GM12878 (cell line): Measurements from ENCODE around the gene RWDD2A. TPM values are rescaled to one million over a fixed set of nuclear protein-coding genes. Genes with fewer than 3 reads are reported as not detected.

Experiments used
- ATAC-seq: fragments of 200-7000 bp; cut with Tn5 transposase; 3 replicates; pipeline ENCODE4 v1.9.1; 2020; ENCODE audit warnings: mild to moderate bottlenecking, moderate library complexity
- BruUV-seq: library from RNA; stranded (reverse); fragments of 400-500 nt; replicated peaks from 2 replicates; lab custom pipeline; 2021; lab: Mats Ljungman, UMichigan
- CTCF ChIA-PET: fragments of 300-600 bp; sonication (Branson Sonifier 250); formaldehyde crosslinking; extraction: SDS; loops from one replicate; lab custom pipeline; 2021; ENCODE audit warnings: inconsistent platforms; lab: Yijun Ruan, JAX
- POLR2A ChIA-PET: fragments of 350-600 bp; formaldehyde crosslinking; extraction: SDS; loops from one replicate; lab custom pipeline; 2021; ENCODE audit warnings: inconsistent platforms; lab: Charles Lee
- RAD21 ChIA-PET: fragments of 300-600 bp; sonication (Branson Sonifier 250); formaldehyde crosslinking; loops from one replicate; lab custom pipeline; 2023; ENCODE audit warnings: antibody characterized with exemption; ENCODE audit not compliant: unreplicated experiment; lab: Charles Lee
- SMC1A ChIA-PET: fragments of 300-600 bp; sonication (Branson Sonifier 250); formaldehyde crosslinking; loops from one replicate; lab custom pipeline; 2023; ENCODE audit not compliant: unreplicated experiment, uncharacterized antibody; lab: Charles Lee
- DNase-seq: peaks from one replicate; pipeline ENCODE4 v3.0.0-alpha.2; 2011; ENCODE audit warnings: low read depth, low spot score
- FAIRE-seq: peaks from 3 replicates; lab custom pipeline; 2011; peaks lifted over from hg19 to GRCh38; lab: Jason Lieb, UNC
- H2AFZ ChIP-seq: 2 replicates; pipeline ENCODE4 v1.6.0; 2011; ENCODE audit warnings: low read depth, low read length, control low read depth; ENCODE audit not compliant: control insufficient read depth
- H3K27ac ChIP-seq: 2 replicates; pipeline ENCODE4 v1.5.1; 2011; ENCODE audit warnings: control low read depth; ENCODE audit not compliant: control insufficient read depth, insufficient read depth
- H3K27me3 ChIP-seq, 2 experiments: replicated peaks in 1 of 2; 2 replicates each; pipeline versions ENCODE4 v1.6.0 to v1.6.1; 2011; ENCODE audit warnings: low read length in 1 of 2; ENCODE audit not compliant: control insufficient read depth in 2 of 2, insufficient read depth in 2 of 2
- H3K36me3 ChIP-seq, 2 experiments: 2 replicates each; pipeline ENCODE4 v1.5.1; 2011; ENCODE audit warnings: low read length in 1 of 2; ENCODE audit not compliant: control insufficient read depth in 2 of 2, insufficient read depth in 2 of 2
- H3K4me1 ChIP-seq: 2 replicates; pipeline ENCODE4 v1.6.1; 2011; ENCODE audit warnings: mild to moderate bottlenecking, low read length, moderate library complexity, mixed read lengths; ENCODE audit not compliant: control insufficient read depth, insufficient read depth
- H3K4me2 ChIP-seq: 2 replicates; pipeline ENCODE4 v1.6.0; 2011; ENCODE audit warnings: control low read depth; ENCODE audit not compliant: control insufficient read depth, insufficient read depth
- H3K4me3 ChIP-seq: fragments of 200-600 bp; sonication (generic); 2 replicates; pipeline ENCODE4 v1.5.1; 2016
- H3K79me2 ChIP-seq: 2 replicates; pipeline ENCODE4 v1.6.0; 2011; ENCODE audit warnings: low read length; ENCODE audit not compliant: control insufficient read depth, insufficient read depth
- H3K9ac ChIP-seq: 2 replicates; pipeline ENCODE4 v1.8.0; 2011; ENCODE audit warnings: low read length, control low read depth, mixed read lengths; ENCODE audit not compliant: control insufficient read depth, insufficient read depth
- H3K9me3 ChIP-seq: replicated peaks from 3 replicates; pipeline ENCODE4 v1.5.1; 2011; ENCODE audit warnings: mild to moderate bottlenecking, low read length; ENCODE audit not compliant: control insufficient read depth, insufficient read depth
- H4K20me1 ChIP-seq: 2 replicates; pipeline ENCODE4 v1.6.0; 2011; ENCODE audit not compliant: control insufficient read depth, insufficient read depth
- BMI1 ChIP-seq: fragments of 450-650 bp; IDR thresholded peaks from 2 replicates; pipeline ENCODE4 v1.6.1; 2016; ENCODE audit warnings: mild to moderate bottlenecking, moderate library complexity, borderline replicate concordance
- CBFB ChIP-seq: IDR thresholded peaks from 2 replicates; pipeline ENCODE4 v1.6.1; 2016; ENCODE audit warnings: antibody characterized with exemption, low read depth
- KAT2A ChIP-seq: conservative IDR thresholded peaks from 2 replicates; pipeline ENCODE4 v1.6.1; 2011; ENCODE audit warnings: low read depth, low read length; ENCODE audit not compliant: control insufficient read depth
- KLF5 ChIP-seq: fragments of 450-650 bp; IDR thresholded peaks from 2 replicates; pipeline ENCODE4 v1.6.1; 2014; ENCODE audit warnings: mild to moderate bottlenecking; ENCODE audit not compliant: partially characterized antibody
- NBN ChIP-seq: fragments of 450-650 bp; IDR thresholded peaks from 2 replicates; pipeline ENCODE4 v1.6.1; 2016
- PAX5 ChIP-seq: IDR thresholded peaks from 2 replicates; pipeline ENCODE4 v1.6.1; 2011; ENCODE audit warnings: low read depth, low read length, borderline replicate concordance
- RB1 ChIP-seq: fragments of 450-650 bp; formaldehyde crosslinking; IDR thresholded peaks from 2 replicates; pipeline ENCODE4 v1.6.1; 2017; ENCODE audit warnings: mild to moderate bottlenecking, borderline replicate concordance
- RCOR1 ChIP-seq: conservative IDR thresholded peaks from 2 replicates; pipeline ENCODE4 v1.6.1; 2012; ENCODE audit warnings: low read depth, low read length, improper control_type of control experiment
- SIN3A ChIP-seq: IDR thresholded peaks from 2 replicates; pipeline ENCODE4 v1.6.1; 2012; ENCODE audit warnings: low read depth, low read length, improper control_type of control experiment
- ZNF592 ChIP-seq: fragments of 450-650 bp; IDR thresholded peaks from 2 replicates; pipeline ENCODE4 v1.6.1; 2017; ENCODE audit warnings: mild to moderate bottlenecking, moderate library complexity
- WGBS: methylation state at CpG from one replicate; pipeline ENCODE4 v1.1.6; 2016; ENCODE audit warnings: low lambda C conversion rate; ENCODE audit not compliant: insufficient replicate concordance, insufficient coverage; ENCODE audit errors: missing lambda C conversion rate; 5-methylcytosine and 5-hydroxymethylcytosine counted together
- in situ Hi-C: fragments of 300-500 bp; cut with MboI; formaldehyde crosslinking; loops from 9 replicates; pipeline ENCODE4 v1.14.3; 2018; ENCODE audit warnings: mixed read lengths
- intact Hi-C: fragments of 100-400 bp; cut with micrococcal nuclease; formaldehyde crosslinking; loops from one replicate; pipeline ENCODE4 v1.14.2; 2022; ENCODE audit not compliant: unreplicated experiment
- polyA plus RNA-seq, 11 experiments: library from polyadenylated mRNA; depleted of rRNA in 4 of 11; unstranded in 6 of 11; stranded (reverse) in 5 of 11; fragments of >200 nt; fragmentation: Nextera tagmentation in 4 of 11; fragmentation: Illumina TruSeq in 1 of 11; extraction: Ambion mirVana in 4 of 11; extraction: Trizol in 1 of 11; gene quantifications; 1 replicate in 1 of 11; 2 replicates in 10 of 11; pipeline versions ENCODE4 v1.2.1 to v1.2.3, GENCODE V29; 2011 to 2016; ENCODE audit warnings: inconsistent platforms in 2 of 11, missing spikeins in 2 of 11, low read depth in 1 of 11
- total RNA-seq, 4 experiments: library from RNA; depleted of rRNA in 3 of 4; stranded (reverse); fragments of >200 nt in 3 of 4; fragmentation: Illumina TruSeq in 1 of 4; extraction: Trizol in 1 of 4; gene quantifications; 2 replicates each; pipeline versions ENCODE4 v1.2.1 to v1.2.3, GENCODE V29; 2013 to 2021

Gene RWDD2A
- total and polyA plus RNA-seq, 10 of the 15 experiments (the other 5 are each of a cell fraction or from before 2014, with no cell fraction given) = 2.3 to 4.6 (median 2.9) TPM

DNA sequence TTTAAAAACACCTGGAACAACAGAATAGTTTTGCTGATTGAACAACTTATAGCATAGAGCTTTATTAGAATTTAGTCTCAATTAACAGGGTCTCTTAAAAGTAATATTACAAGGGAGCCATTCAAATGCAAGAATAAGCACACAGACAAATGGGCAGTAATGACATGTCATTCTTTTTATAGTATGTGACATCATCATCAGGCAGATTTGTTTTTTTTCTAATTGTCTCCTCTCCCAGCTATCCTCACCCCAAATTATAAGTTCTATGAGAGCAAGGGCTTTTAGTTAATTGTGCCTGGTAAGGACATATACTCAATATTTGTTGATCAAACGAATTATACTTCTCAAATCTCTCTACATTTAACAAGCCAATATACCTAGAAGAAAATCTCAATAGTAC, 11.0 kb upstream of the RWDD2A start:
- Histone ChIP-seq H4K20me1 (no peaks in the 10 kb centered on the region), H2AFZ (no peak overlapping the region), H3K9ac (no peak overlapping the region), H3K4me1 (no peaks in the 10 kb centered on the region), H3K79me2 (no peaks in the 10 kb centered on the region), H3K27ac (no peak overlapping the region), H3K36me3 (peaks cover 2 to 17% of the 10 kb centered on the region in 2 experiments), H3K27me3 (no peaks in the 10 kb centered on the region), H3K4me2 (no peak overlapping the region)
- ChIA-PET RAD21 (interaction anchor here (1.1 kb wide), 1 partner anchor 34 kb away, joined by 3 read pairs; no protein-coding TSS in a partner anchor), CTCF (interaction anchor here (9.9 kb wide), 1 partner anchor 116 kb away, joined by 63 read pairs; the partner anchor contains the start of genes DOP1A and UBE3D), SMC1A (interaction anchor here (0.8 kb wide), 1 partner anchor 114 kb away, joined by 3 read pairs; no protein-coding TSS in a partner anchor)
- in situ Hi-C loops = no loop called here
- no peak for DNase-seq
- BruUV-seq = no TSS peak
- TF ChIP-seq PAX5 (no peak), CBFB (no peak), RCOR1 (no peak), BMI1 (no peak), KAT2A (no peak), ZNF592 (no peak), NBN (no peak), RB1 (no peak), SIN3A (no peak), KLF5 (no peak)
- TF ChIP-seq, all 136 proteins: peak for 0
- FAIRE-seq (no peak), ATAC-seq (no peak)
- 100% methylated on average over 1 of the region's 1 CpG for WGBS
- no peak overlapping the region for H3K4me3 ChIP-seq
- intact Hi-C loops = no loop called here
- POLR2A ChIA-PET = no interaction called here
- H3K9me3 ChIP-seq = no peaks in the 10 kb centered on the region
